GM12875 (cell line): ENCODE data around the gene FGF7.
"Not testable (repeated sequence)": the region's sequence is repeated elsewhere in the genome, so short reads cannot be mapped to it uniquely, and the experiment has no call there.

Experiments used
- H3K4me3 ChIP-seq: one replicate; pipeline ENCODE4 v1.5.1; 2011; ENCODE audit warnings: low read depth, low read length, control low read depth
- CTCF ChIP-seq: IDR thresholded peaks from 2 replicates; pipeline ENCODE4 v1.5.1; 2011; ENCODE audit warnings: low read depth, mild to moderate bottlenecking, control low read depth, inconsistent platforms, low read length, moderate library complexity, borderline replicate concordance; ENCODE audit not compliant: insufficient read depth

Gene FGF7

DNA sequence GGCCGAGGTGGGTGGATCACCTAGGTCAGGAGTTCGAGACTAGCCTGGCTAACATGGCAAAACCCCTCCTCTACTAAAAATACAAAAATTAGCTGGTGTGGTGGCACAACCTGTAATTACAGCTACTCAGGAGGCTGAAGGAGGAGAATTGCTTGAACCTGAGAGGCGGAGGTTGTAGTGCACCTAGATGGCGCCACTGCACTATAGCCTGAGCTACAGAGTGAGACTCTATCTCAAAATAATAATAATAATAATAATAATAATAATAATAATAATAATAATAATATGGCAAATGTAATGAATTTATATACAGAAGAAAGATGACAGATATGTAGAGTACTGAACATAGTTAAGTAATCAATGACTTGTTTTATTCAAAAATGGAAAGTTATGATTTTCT, 48.2 kb downstream of the FGF7 start:
- H3K4me3 ChIP-seq = not testable (repeated sequence)
- peak; percentile 24; the same call in 1 of the 2 replicates for TF ChIP-seq CTCF

DNA sequence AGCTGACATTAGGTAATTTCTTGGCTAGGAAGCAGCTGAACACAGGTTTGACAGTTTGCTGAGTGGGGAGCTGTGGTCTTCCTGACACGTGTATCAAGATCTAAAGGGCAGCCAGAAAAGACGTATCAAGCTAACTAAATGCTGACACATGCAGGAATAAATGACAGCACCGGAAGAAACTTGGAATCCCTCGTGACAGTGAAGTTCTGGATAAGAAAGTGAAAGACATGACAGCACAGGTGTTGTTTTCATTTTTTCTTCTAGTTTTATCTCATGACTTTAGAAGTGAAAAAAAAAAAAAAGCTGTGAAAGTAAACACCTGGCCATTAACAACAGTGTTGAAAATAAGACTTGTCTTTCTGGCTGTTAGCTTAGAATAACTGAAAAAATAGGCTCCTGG, 48.7 kb downstream of the FGF7 start:
- TF ChIP-seq CTCF = no peak
- no peak overlapping the region for H3K4me3 ChIP-seq

- no peak for TF ChIP-seq CTCF
- H3K4me3 ChIP-seq = no peak overlapping the region
These were observed 49.3 kb downstream of the FGF7 start for GRCh38 chr15:49472338-49472737.

- no peak for TF ChIP-seq CTCF
- H3K4me3 ChIP-seq = no peak overlapping the region
These were observed 50.0 kb downstream of the FGF7 start for GRCh38 chr15:49473031-49473430.

GRCh38 chr15:49478021-49478420, 55.0 kb downstream of the FGF7 start:
- H3K4me3 ChIP-seq = not testable (repeated sequence)

GRCh38 chr15:49478982-49479381, 55.9 kb downstream of the FGF7 start:
- H3K4me3 ChIP-seq = not testable (repeated sequence)

DNA sequence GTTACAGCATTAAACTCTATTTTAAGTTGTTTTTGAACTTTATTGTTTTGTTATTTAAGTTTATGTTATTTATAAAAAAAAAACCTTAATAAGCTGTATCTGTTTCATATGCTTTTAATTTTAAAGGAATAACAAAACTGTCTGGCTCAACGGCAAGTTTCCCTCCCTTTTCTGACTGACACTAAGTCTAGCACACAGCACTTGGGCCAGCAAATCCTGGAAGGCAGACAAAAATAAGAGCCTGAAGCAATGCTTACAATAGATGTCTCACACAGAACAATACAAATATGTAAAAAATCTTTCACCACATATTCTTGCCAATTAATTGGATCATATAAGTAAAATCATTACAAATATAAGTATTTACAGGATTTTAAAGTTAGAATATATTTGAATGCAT, 62.4 kb downstream of the FGF7 start:
- H3K4me3 ChIP-seq = not testable (repeated sequence)

- no peak overlapping the region for H3K4me3 ChIP-seq
- TF ChIP-seq CTCF = no peak
These were observed 67.9 kb downstream of the FGF7 start for GRCh38 chr15:49490966-49491365.

GRCh38 chr15:49492151-49492550, 69.1 kb downstream of the FGF7 start:
- H3K4me3 ChIP-seq = no peak overlapping the region
- no peak for TF ChIP-seq CTCF
